HG03139 (cell line): ENCODE data around the gene NEMF.
"Not testable (repeated sequence)": the region's sequence is repeated elsewhere in the genome, so short reads cannot be mapped to it uniquely, and the experiment has no call there.

Experiments
- ATAC-seq: cut with Tn5 transposase; IDR thresholded peaks from one replicate; pipeline ENCODE4 v1.9.1; 2021; ENCODE audit not compliant: unreplicated experiment

The NEMF gene

GRCh38 chr14:49880267-49881064, 27.9 kb upstream of the NEMF start:
- no peak for ATAC-seq

GRCh38 chr14:49879646-49880204, 27.1 kb upstream of the NEMF start:
- ATAC-seq, result peak; percentile 85

GRCh38 chr14:49876563-49877127, 24.1 kb upstream of the NEMF start:
- ATAC-seq, result no peak

- ATAC-seq, result no peak
Measured at GRCh38 chr14:49875640-49876198, 23.1 kb upstream of the NEMF start.

GRCh38 chr14:49873548-49873947, 21.0 kb upstream of the NEMF start:
- ATAC-seq, result not testable (repeated sequence)

GRCh38 chr14:49870908-49871307, 18.3 kb upstream of the NEMF start:
- ATAC-seq, result no peak

GRCh38 chr14:49868720-49869114, 16.1 kb upstream of the NEMF start:
- no peak for ATAC-seq

GRCh38 chr14:49867831-49868719, 15.5 kb upstream of the NEMF start:
- ATAC-seq, result peak; percentile 79

- ATAC-seq, result no peak
Measured at GRCh38 chr14:49865431-49865859, 12.9 kb upstream of the NEMF start.

- ATAC-seq, result no peak
Measured at GRCh38 chr14:49863487-49864281, 11.1 kb upstream of the NEMF start.

- peak; percentile 16 for ATAC-seq
Measured at GRCh38 chr14:49862089-49862673, 9.6 kb upstream of the NEMF start.

GRCh38 chr14:49861699-49862088, 9.1 kb upstream of the NEMF start:
- no peak for ATAC-seq

- no peak for ATAC-seq
Measured at GRCh38 chr14:49860988-49861698, 8.6 kb upstream of the NEMF start.

GRCh38 chr14:49858383-49858782, 5.8 kb upstream of the NEMF start:
- ATAC-seq, result no peak

GRCh38 chr14:49857427-49858003, 4.9 kb upstream of the NEMF start:
- no peak for ATAC-seq

GRCh38 chr14:49853572-49854375, 1.2 kb upstream of the NEMF start:
- peak; percentile 36 for ATAC-seq

GRCh38 chr14:49853158-49853477, 530 bp upstream of the NEMF start:
- ATAC-seq, result no peak

GRCh38 chr14:49851813-49852212, 775 bp downstream of the NEMF start:
- ATAC-seq, result no peak
